Measurements from ENCODE around the gene CRELD2. TPM values are rescaled to one million over a fixed set of nuclear protein-coding genes. Genes with fewer than 3 reads are reported as not detected.
A peak's percentile ranks its signal among the peaks of the same experiment; 100 is the strongest.

CRELD2 gene
- total and polyA plus RNA-seq, 5 experiments from 2014 or later = 22.1 to 43.6 (median 35.8) TPM

DNA sequence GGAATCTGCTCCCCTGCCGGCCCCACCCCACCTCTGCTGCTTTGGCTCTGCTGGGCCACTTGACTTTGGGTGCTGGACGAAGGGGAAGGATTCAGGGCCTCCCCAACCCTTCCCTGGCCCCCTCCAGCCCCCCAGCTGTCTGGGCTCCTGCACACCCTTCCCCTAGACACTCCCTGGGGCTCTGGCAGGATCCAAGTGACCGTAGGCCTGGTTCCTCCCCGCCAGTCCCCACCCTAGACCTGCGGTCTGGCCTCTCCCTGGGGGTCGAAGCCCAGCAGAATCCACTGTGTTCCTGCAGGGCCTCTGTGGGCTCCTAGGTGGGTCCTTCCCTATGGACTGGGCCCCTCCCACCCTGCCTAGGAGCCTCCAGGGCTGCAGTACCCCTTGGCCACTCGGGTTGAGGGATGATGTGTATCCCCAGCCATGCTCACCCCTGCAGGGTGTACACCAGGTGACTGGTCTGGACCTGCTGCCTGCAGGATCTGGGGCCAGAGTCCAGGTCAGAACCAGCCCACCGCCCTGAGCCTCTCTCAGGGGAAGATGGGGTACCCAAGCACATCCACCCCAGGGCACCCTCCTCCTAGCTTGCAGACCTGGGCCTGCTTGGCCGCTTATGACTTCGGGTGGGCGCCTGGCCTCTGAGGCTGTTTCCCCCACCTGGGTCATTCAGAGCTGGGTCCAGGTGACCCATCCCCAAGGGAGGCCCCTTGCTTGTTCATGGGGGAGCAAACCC lies 47.8 kb downstream of the CRELD2 start:
- Mint-ChIP-seq H3K9me3 (no peaks in the 10 kb centered on the region), H3K27me3 (peaks cover 0 to 1% (median 0%) of the 10 kb centered on the region in 5 donors), H3K4me1 (peaks cover 19 to 57% (median 51%) of the 10 kb centered on the region in 4 donors), H3K4me3 (no peak overlapping the region), H3K27ac (peak overlapping the region in 3 of 10 donors; percentile 31 to 51 (median 40)), H3K36me3 (peaks cover 0 to 21% (median 2%) of the 10 kb centered on the region in 3 donors)
- DNase-seq (peak in 4 of 10 donors; percentile 0 to 61 (median 12)), ATAC-seq (no peak)
- POLR2A ChIA-PET = interaction anchor here (0.6 to 4.1 kb wide), 6 partner anchors 12 to 225 kb away, joined by 3 to 22 read pairs (median 3); no protein-coding TSS in a partner anchor

DNA sequence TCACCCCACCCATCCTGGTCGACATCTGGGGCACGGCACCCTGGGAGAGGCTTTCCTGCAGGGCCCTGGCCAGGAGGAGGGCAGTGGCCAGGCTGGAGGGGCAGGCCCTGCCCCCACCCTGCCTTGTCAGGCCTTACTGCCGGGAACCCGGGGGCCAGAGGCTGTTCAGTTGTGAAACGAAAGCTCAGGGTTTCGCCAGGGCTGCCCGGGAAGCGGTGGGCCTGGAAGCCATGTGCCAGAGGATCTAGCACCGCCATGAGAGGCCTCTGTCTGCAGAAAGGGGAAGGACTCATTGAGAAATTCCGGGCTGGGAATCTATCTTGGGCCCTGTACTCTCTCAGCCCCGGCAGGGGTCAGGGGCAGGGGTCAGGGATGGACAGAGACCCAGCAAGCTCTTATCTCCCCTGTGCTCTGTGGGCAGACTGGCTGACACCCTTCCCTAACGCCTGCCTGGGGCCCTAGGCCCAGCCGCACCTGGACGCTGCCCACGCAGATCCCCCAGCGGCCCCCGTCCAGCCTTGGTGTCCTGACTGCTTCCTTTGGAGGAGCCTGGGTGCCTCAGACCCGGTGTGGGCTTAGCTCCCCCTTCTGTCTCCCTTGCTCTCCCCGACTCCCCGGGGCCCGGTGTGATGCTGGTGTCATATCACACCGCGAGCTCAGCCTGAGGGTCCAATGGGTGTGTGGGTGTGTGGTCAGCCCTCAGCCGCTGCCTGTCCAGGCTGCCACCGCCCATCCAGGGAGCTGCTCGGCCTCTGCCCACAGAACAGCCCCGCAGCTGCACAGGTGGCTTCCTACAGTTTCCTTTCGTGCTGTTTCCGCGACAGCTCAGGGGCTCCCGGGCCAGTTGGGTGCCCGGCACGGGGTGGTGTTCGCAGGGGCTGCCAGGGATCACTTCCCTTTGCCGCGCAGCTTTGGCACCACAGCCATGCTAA lies 48.6 kb downstream of the CRELD2 start:
- H3K9me3 Mint-ChIP-seq = no peaks in the 10 kb centered on the region
- ATAC-seq = no peak
- H3K27ac Mint-ChIP-seq = peak overlapping the region in 6 of 10 donors; percentile 14 to 65 (median 54)
- POLR2A ChIA-PET = interaction anchor here (0.6 to 4.1 kb wide), 7 partner anchors 13 to 235 kb away, joined by 3 to 22 read pairs (median 3); no protein-coding TSS in a partner anchor
- H3K4me1 Mint-ChIP-seq = peaks cover 14 to 51% (median 48%) of the 10 kb centered on the region in 4 donors
- H3K27me3 Mint-ChIP-seq = peaks cover 0 to 1% (median 0%) of the 10 kb centered on the region in 5 donors
- peak overlapping the region in 5 of 10 donors; percentile 18 to 56 (median 41) for H3K4me3 Mint-ChIP-seq
- peak in 4 of 10 donors; percentile 5 to 61 (median 20) for DNase-seq
- H3K36me3 Mint-ChIP-seq = peaks cover 0 to 16% (median 2%) of the 10 kb centered on the region in 3 donors

DNA sequence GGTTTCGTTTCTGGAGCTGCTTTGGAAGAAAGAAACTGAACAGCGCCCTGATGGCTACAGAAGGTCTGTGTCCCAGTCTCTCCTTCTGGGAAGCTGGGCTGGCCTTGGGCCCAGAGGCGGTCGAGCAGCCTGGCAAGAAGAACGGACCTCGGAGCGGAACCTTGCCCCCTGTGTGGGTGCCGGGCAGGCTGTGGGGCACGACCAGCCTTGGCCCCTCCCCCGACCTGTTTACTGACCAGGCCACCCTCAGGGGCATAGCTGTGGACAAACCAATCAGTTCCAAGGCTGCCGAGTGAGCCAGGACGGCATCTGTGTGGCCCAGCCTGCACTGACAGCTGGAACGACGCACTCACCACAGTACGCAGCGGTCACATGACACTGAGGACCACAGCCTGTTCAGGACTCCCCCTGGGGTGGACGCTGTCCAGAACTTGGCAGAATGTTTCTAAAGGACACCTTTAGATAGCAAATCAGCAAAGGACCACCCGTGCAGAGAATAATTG lies 49.3 kb downstream of the CRELD2 start:
- Mint-ChIP-seq H3K4me3 (peak overlapping the region in 3 of 10 donors; percentile 18 to 56 (median 45)), H3K4me1 (peaks cover 14 to 49% (median 45%) of the 10 kb centered on the region in 4 donors), H3K27me3 (peaks cover 0 to 1% (median 0%) of the 10 kb centered on the region in 5 donors), H3K9me3 (no peaks in the 10 kb centered on the region), H3K27ac (peak overlapping the region in 6 of 10 donors; percentile 14 to 59 (median 47)), H3K36me3 (peaks cover 0 to 14% (median 2%) of the 10 kb centered on the region in 3 donors)
- DNase-seq = peak in 4 of 10 donors; percentile 1 to 47 (median 10)
- POLR2A ChIA-PET = interaction anchor here (1.3 to 4.1 kb wide), 2 partner anchors 31 to 37 kb away, joined by 6 to 22 read pairs; no protein-coding TSS in a partner anchor
- no peak for ATAC-seq

DNA sequence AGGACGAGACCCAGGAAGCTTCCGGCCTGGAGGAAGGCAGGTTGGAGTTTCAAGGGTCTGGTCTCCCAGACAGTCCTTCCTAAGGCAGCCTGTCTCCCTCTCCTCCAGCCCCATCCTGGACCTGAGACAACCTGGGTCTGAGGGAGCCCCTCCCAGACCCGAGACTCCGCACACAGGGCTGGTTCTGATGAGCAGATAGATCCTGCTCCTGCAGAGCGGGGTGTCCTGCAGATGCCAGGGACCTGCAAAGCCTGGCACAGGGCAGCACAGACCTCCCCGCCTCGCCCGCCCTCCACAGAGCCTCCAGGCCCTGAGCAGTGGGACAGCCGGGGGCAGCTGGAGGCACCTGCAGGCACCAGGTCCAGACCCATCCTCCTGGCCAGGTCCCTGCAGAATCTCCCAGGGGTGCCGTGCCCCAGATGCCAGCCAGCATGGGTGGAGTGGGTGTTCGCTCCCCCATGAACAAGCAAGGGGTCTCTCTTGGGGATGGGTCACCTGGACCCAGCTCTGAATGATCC lies 49.9 kb downstream of the CRELD2 start:
- H3K27me3 Mint-ChIP-seq = peaks cover 0 to 1% (median 0%) of the 10 kb centered on the region in 5 donors
- peak overlapping the region in 5 of 10 donors; percentile 44 to 74 (median 53) for H3K27ac Mint-ChIP-seq
- H3K4me1 Mint-ChIP-seq = peaks cover 14 to 45% (median 41%) of the 10 kb centered on the region in 4 donors
- no peak overlapping the region for H3K4me3 Mint-ChIP-seq
- no peak for ATAC-seq
- POLR2A ChIA-PET = interaction anchor here (1.1 to 4.1 kb wide), 3 partner anchors 8 to 32 kb away, joined by 4 to 54 read pairs (median 22); partner anchors contain the start of gene PIM3
- DNase-seq = peak in 3 of 10 donors; percentile 6 to 55 (median 17)
- peaks cover 0 to 10% (median 2%) of the 10 kb centered on the region in 3 donors for H3K36me3 Mint-ChIP-seq
- no peaks in the 10 kb centered on the region for H3K9me3 Mint-ChIP-seq

DNA sequence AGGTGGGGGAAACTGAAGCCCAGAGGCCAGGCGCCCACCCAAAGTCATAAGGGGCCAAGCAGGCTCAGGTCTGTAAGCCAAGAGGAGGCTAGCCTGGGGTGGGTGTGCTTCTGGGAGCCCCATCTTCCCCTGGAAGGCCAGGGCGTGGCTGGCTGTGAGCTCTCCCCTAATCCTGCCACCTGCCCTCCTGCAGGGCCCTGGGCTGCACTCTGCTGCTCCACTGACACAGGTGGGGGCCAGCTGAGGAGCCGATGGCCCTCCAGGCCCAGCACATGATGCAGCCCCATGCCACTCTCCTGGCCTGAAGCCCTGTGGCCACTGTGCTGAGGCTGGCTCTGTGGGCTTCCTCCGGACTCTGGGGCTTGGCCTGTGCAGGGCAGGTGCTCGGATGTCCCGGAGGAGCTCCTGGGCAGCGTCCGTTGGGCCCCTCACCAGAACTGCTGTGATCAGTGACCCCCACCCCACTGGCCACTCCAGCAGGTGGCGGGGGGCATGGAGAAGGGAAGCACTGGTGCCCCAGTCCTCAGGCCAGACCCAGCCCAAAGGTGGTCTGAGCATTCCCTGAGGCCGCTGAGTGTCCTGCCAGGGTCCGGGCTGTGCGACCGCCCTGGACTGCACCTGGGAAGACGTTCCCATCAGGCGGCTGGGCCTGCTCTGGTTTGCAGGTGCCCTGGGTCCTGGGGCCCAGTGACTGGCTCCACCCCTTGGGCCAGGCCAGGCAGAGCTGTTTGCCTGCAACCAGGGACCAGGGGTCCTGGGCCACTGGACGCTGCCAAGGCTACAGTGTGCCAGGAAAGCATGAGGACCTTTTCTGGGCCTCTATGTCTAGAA lies 50.6 kb downstream of the CRELD2 start:
- Mint-ChIP-seq H3K4me1 (peaks cover 8 to 38% (median 34%) of the 10 kb centered on the region in 4 donors), H3K27me3 (peaks cover 0 to 1% (median 0%) of the 10 kb centered on the region in 5 donors), H3K36me3 (peaks cover 0 to 4% (median 0%) of the 10 kb centered on the region in 3 donors), H3K9me3 (no peaks in the 10 kb centered on the region), H3K27ac (peak overlapping the region in 3 of 10 donors; percentile 44 to 73 (median 47)), H3K4me3 (peak overlapping the region in 1 of 10 donors; percentile 34)
- POLR2A ChIA-PET = interaction anchor here (1.1 to 4.1 kb wide), 3 partner anchors 9 to 32 kb away, joined by 4 to 54 read pairs (median 22); partner anchors contain the start of gene PIM3
- ATAC-seq (no peak), DNase-seq (peak in 4 of 10 donors; percentile 2 to 60 (median 10))

DNA sequence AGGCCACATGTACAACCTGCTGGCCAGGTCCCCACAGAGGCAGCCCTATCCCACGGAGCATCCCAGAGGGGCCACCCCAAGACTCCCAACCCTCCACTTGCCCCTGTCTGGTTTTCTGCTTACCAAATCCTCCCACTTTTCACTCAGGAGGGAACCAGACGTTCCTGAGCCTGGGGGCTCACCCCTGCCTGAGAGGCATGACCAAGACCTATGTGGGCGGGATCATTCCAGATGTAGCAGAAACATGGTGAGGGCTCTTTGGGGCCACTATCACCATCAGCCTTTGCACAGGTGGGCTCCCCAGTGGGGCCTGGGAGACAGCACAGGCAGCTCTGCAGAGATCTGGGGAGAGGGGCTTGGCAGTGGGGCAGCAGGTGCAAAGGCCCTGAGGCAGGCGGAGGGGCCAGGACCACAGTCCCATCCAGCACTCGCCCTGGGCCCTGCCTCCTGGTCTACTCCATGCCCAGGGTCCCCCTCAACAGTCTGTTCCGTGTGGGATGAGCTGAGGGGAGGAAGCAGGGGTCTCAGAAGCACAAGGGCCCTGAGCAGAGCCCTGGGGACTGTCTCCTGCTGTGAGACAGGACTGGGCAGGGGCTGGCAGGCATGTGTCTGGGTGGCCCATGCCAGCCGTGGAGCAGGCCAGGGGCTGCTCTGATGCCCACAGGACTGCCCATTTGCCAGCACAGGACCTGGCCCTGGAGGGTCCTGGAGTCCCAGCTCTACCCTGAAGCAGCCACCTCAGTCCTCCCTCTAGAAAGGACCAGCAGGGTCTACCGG lies 51.5 kb downstream of the CRELD2 start:
- peaks cover 4 to 31% (median 27%) of the 10 kb centered on the region in 4 donors for H3K4me1 Mint-ChIP-seq
- H3K27ac Mint-ChIP-seq = peak overlapping the region; percentile 84 to 97 (median 95)
- POLR2A ChIA-PET = interaction anchor here (1.3 to 4.0 kb wide), 3 partner anchors 10 to 34 kb away, joined by 3 to 54 read pairs (median 7); partner anchors contain the start of gene PIM3
- DNase-seq = peak in 5 of 10 donors; percentile 0 to 55 (median 11)
- no peaks in the 10 kb centered on the region for H3K9me3 Mint-ChIP-seq
- ATAC-seq = no peak
- H3K27me3 Mint-ChIP-seq = peaks cover 0 to 1% (median 0%) of the 10 kb centered on the region in 5 donors
- H3K4me3 Mint-ChIP-seq = peak overlapping the region in 9 of 10 donors; percentile 80 to 90 (median 86)
- no peaks in the 10 kb centered on the region for H3K36me3 Mint-ChIP-seq

DNA sequence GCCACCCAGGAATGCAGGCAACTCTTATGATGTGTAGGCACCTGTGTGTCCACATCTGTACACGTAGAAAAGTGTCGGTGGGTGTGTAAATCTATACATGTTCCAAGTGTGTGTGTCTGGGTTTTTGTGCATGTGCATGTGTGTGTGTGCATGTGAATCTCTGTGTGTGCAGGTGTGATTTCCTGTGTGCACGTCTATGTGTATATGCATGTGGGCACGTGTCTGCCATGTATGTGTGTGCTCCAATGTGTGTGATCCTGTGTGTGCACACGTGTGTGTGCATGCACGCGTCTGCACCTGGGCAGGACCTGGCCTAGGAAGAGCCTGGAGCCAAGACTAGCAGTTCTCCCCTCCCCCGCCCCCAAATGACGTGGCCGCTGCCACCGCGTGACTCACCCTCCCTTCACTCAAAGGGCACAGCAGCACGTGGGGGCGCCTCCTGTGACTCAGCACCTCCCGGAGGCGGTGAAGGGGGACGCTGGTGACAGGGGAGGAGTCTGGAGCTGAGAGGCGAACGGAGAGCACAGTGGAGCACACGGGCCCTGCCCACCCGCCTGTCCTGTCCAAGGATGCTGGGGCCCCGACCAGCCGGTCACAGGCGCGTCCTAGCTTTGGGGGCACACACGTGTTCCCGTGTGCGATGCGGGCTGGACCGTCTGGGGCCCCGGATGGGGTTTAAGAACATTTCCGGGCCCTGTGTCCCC lies 52.2 kb downstream of the CRELD2 start:
- H3K4me1 Mint-ChIP-seq = peaks cover 10 to 34% (median 32%) of the 10 kb centered on the region in 4 donors
- no peaks in the 10 kb centered on the region for H3K9me3 Mint-ChIP-seq
- DNase-seq (peak; percentile 79 to 96 (median 87)), ATAC-seq (peak; percentile 89)
- no peaks in the 10 kb centered on the region for H3K36me3 Mint-ChIP-seq
- H3K4me3 Mint-ChIP-seq = peak overlapping the region; percentile 79 to 90 (median 86)
- POLR2A ChIA-PET = interaction anchor here (1.0 to 4.0 kb wide), 5 partner anchors 10 to 36 kb away, joined by 3 to 54 read pairs (median 5); partner anchors contain the start of gene PIM3
- H3K27me3 Mint-ChIP-seq = peaks cover 0 to 1% (median 0%) of the 10 kb centered on the region in 5 donors
- H3K27ac Mint-ChIP-seq = peak overlapping the region; percentile 84 to 97 (median 95)

DNA sequence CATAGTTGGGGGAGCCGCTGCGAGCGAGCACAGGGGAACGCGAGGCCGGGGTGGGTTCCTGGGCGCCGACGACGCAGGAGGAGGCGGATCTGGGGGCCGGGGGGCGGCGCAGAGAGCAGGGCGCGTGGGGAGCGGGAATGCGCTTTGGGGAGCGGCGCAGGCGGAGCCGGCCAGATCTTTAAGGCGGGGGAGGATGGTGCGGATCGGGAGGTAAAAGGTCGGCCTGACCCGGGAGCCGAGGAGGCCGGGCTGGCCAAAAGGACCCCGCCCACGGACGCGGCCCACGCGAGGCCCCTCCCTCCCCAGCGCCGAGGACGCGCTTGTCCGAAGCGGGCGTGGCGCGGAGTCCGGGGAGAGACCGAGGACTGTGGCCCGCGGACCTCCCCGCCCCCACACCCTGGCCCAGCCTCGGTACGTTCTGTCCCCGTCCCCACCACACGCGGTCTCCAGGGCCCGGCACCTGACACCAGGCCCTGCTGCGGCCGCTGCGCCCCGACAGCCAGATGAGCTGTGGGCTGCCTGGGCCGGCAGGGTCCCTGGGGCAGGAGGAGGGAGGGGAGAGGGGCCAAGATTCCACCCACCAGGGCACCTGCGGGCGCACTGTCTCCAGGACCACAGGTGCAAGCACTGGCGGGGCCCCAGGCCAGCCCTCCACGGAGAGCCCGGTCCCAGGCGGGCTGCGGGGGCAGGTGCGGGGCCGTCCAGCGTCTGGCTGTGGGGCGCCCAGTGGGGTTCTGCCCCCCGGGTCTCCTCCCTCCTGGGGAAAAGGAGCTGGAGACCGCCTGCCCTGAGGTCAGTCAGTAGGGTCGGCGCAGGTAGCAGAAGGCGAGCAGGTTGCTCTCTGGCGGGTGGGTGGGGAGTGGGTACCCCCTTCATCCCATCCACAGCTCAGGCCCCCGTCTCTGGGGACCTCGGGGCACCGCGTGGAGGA lies 53.1 kb downstream of the CRELD2 start:
- peaks cover 0 to 1% (median 0%) of the 10 kb centered on the region in 5 donors for H3K27me3 Mint-ChIP-seq
- DNase-seq = peak in 5 of 10 donors; percentile 16 to 63 (median 58)
- peak overlapping the region; percentile 84 to 97 (median 95) for H3K27ac Mint-ChIP-seq
- H3K36me3 Mint-ChIP-seq = no peaks in the 10 kb centered on the region
- POLR2A ChIA-PET = interaction anchor here (1.0 to 4.0 kb wide), 5 partner anchors 11 to 36 kb away, joined by 3 to 54 read pairs (median 5); partner anchors contain the start of gene PIM3
- peak overlapping the region; percentile 79 to 90 (median 86) for H3K4me3 Mint-ChIP-seq
- ATAC-seq = peak; percentile 62 to 76
- peaks cover 12 to 34% (median 32%) of the 10 kb centered on the region in 4 donors for H3K4me1 Mint-ChIP-seq
- H3K9me3 Mint-ChIP-seq = no peaks in the 10 kb centered on the region

All from naive thymus-derived CD8-positive, alpha-beta T cell (primary cell).